ENCODE measurements around the gene AP2A1.

AP2A1 gene

GRCh38 chr19:49773663-49774350 lies 7.0 kb downstream of the AP2A1 start:
- DNase-seq (ENCODE audit: low read depth, low spot score): no peak
- no peak overlapping the region for H3K9ac ChIP-seq (ENCODE audit: insufficient read length, low read depth)
- H3K9me3 ChIP-seq (ENCODE audit: insufficient read depth, low read length): no peaks in the 10 kb centered on the region
- H3K4me1 ChIP-seq (ENCODE audit: insufficient read depth, insufficient read length): peaks cover 13% of the 10 kb centered on the region
- peaks cover 44% of the 10 kb centered on the region for H3K36me3 ChIP-seq (ENCODE audit: insufficient read depth, insufficient read length, low read length)
- TF ChIP-seq SUZ12 (IDR thresholded peaks at IDR 0.05; ENCODE audit: extremely low read depth, insufficient read depth, insufficient read length) (no peak), ZNF274 (IDR thresholded peaks at IDR 0.05; ENCODE audit: low read depth, low read length) (no peak), YY1 (IDR thresholded peaks at IDR 0.05; ENCODE audit: insufficient read depth, insufficient read length) (no peak)
- no peaks in the 10 kb centered on the region for H3K27me3 ChIP-seq (ENCODE audit: insufficient read depth, insufficient read length)
- H3K4me3 ChIP-seq (ENCODE audit: insufficient read length, low read depth): no peak overlapping the region

GRCh38 chr19:49774969-49775368 lies 8.2 kb downstream of the AP2A1 start:
- Histone ChIP-seq H3K4me3 (ENCODE audit: insufficient read length, low read depth) (no peak overlapping the region), H3K9ac (ENCODE audit: insufficient read length, low read depth) (no peak overlapping the region), H3K9me3 (ENCODE audit: insufficient read depth, low read length) (no peaks in the 10 kb centered on the region), H3K4me1 (ENCODE audit: insufficient read depth, insufficient read length) (peaks cover 8% of the 10 kb centered on the region), H3K36me3 (ENCODE audit: insufficient read depth, insufficient read length, low read length) (peaks cover 39% of the 10 kb centered on the region), H3K27me3 (ENCODE audit: insufficient read depth, insufficient read length) (no peaks in the 10 kb centered on the region)
- no peak for TF ChIP-seq SUZ12 (IDR thresholded peaks at IDR 0.05; ENCODE audit: extremely low read depth, insufficient read depth, insufficient read length)
- no peak for TF ChIP-seq ZNF274 (IDR thresholded peaks at IDR 0.05; ENCODE audit: low read depth, low read length)
- no peak for TF ChIP-seq YY1 (IDR thresholded peaks at IDR 0.05; ENCODE audit: insufficient read depth, insufficient read length)
- no peak for DNase-seq (ENCODE audit: low read depth, low spot score)

GRCh38 chr19:49775742-49776370 lies 9.1 kb downstream of the AP2A1 start:
- TF ChIP-seq SUZ12 (IDR thresholded peaks at IDR 0.05; ENCODE audit: extremely low read depth, insufficient read depth, insufficient read length) (no peak), ZNF274 (IDR thresholded peaks at IDR 0.05; ENCODE audit: low read depth, low read length) (no peak), YY1 (IDR thresholded peaks at IDR 0.05; ENCODE audit: insufficient read depth, insufficient read length) (no peak)
- DNase-seq (ENCODE audit: low read depth, low spot score): no peak
- peaks cover 9% of the 10 kb centered on the region for H3K4me1 ChIP-seq (ENCODE audit: insufficient read depth, insufficient read length)

GRCh38 chr19:49776371-49776764 lies 9.6 kb downstream of the AP2A1 start:
- Histone ChIP-seq H3K4me1 (ENCODE audit: insufficient read depth, insufficient read length) (peaks cover 12% of the 10 kb centered on the region), H3K9me3 (ENCODE audit: insufficient read depth, low read length) (no peaks in the 10 kb centered on the region), H3K27me3 (ENCODE audit: insufficient read depth, insufficient read length) (no peaks in the 10 kb centered on the region), H3K36me3 (ENCODE audit: insufficient read depth, insufficient read length, low read length) (peaks cover 48% of the 10 kb centered on the region), H3K9ac (ENCODE audit: insufficient read length, low read depth) (no peak overlapping the region), H3K4me3 (ENCODE audit: insufficient read length, low read depth) (no peak overlapping the region)
- DNase-seq (ENCODE audit: low read depth, low spot score): no peak
- no peak for TF ChIP-seq YY1 (IDR thresholded peaks at IDR 0.05; ENCODE audit: insufficient read depth, insufficient read length)
- no peak for TF ChIP-seq ZNF274 (IDR thresholded peaks at IDR 0.05; ENCODE audit: low read depth, low read length)
- TF ChIP-seq SUZ12 (IDR thresholded peaks at IDR 0.05; ENCODE audit: extremely low read depth, insufficient read depth, insufficient read length): no peak

More at GRCh38 chr19:49775742-49776370, 9.1 kb downstream of the AP2A1 start:
- H3K9me3 ChIP-seq (ENCODE audit: insufficient read depth, low read length): no peaks in the 10 kb centered on the region
- no peak overlapping the region for H3K9ac ChIP-seq (ENCODE audit: insufficient read length, low read depth)
- H3K27me3 ChIP-seq (ENCODE audit: insufficient read depth, insufficient read length): no peaks in the 10 kb centered on the region
- no peak overlapping the region for H3K4me3 ChIP-seq (ENCODE audit: insufficient read length, low read depth)
- H3K36me3 ChIP-seq (ENCODE audit: insufficient read depth, insufficient read length, low read length): peaks cover 42% of the 10 kb centered on the region

- TF ChIP-seq ZNF274 (IDR thresholded peaks at IDR 0.05; ENCODE audit: low read depth, low read length) (no peak), SUZ12 (IDR thresholded peaks at IDR 0.05; ENCODE audit: extremely low read depth, insufficient read depth, insufficient read length) (no peak), YY1 (IDR thresholded peaks at IDR 0.05; ENCODE audit: insufficient read depth, insufficient read length) (no peak)
- Histone ChIP-seq H3K27me3 (ENCODE audit: insufficient read depth, insufficient read length) (no peaks in the 10 kb centered on the region), H3K36me3 (ENCODE audit: insufficient read depth, insufficient read length, low read length) (peaks cover 52% of the 10 kb centered on the region), H3K9ac (ENCODE audit: insufficient read length, low read depth) (no peak overlapping the region), H3K9me3 (ENCODE audit: insufficient read depth, low read length) (no peaks in the 10 kb centered on the region), H3K4me1 (ENCODE audit: insufficient read depth, insufficient read length) (peaks cover 6% of the 10 kb centered on the region), H3K4me3 (ENCODE audit: insufficient read length, low read depth) (no peak overlapping the region)
- no peak for DNase-seq (ENCODE audit: low read depth, low spot score)
These were observed 13.1 kb downstream of the AP2A1 start for GRCh38 chr19:49779731-49780555.

- Histone ChIP-seq H3K4me1 (ENCODE audit: insufficient read depth, insufficient read length) (peaks cover 6% of the 10 kb centered on the region), H3K9ac (ENCODE audit: insufficient read length, low read depth) (no peak overlapping the region), H3K4me3 (ENCODE audit: insufficient read length, low read depth) (no peak overlapping the region), H3K9me3 (ENCODE audit: insufficient read depth, low read length) (no peaks in the 10 kb centered on the region), H3K36me3 (ENCODE audit: insufficient read depth, insufficient read length, low read length) (peaks cover 52% of the 10 kb centered on the region), H3K27me3 (ENCODE audit: insufficient read depth, insufficient read length) (no peaks in the 10 kb centered on the region)
- DNase-seq (ENCODE audit: low read depth, low spot score): no peak
- TF ChIP-seq YY1 (IDR thresholded peaks at IDR 0.05; ENCODE audit: insufficient read depth, insufficient read length): no peak
- TF ChIP-seq SUZ12 (IDR thresholded peaks at IDR 0.05; ENCODE audit: extremely low read depth, insufficient read depth, insufficient read length): no peak
- TF ChIP-seq ZNF274 (IDR thresholded peaks at IDR 0.05; ENCODE audit: low read depth, low read length): no peak
These were observed 14.1 kb downstream of the AP2A1 start for GRCh38 chr19:49780861-49781260.

- Histone ChIP-seq H3K9me3 (ENCODE audit: insufficient read depth, low read length) (no peaks in the 10 kb centered on the region), H3K4me3 (ENCODE audit: insufficient read length, low read depth) (no peak overlapping the region), H3K4me1 (ENCODE audit: insufficient read depth, insufficient read length) (peaks cover 6% of the 10 kb centered on the region), H3K36me3 (ENCODE audit: insufficient read depth, insufficient read length, low read length) (peaks cover 47% of the 10 kb centered on the region), H3K27me3 (ENCODE audit: insufficient read depth, insufficient read length) (no peaks in the 10 kb centered on the region), H3K9ac (ENCODE audit: insufficient read length, low read depth) (no peak overlapping the region)
- no peak for TF ChIP-seq ZNF274 (IDR thresholded peaks at IDR 0.05; ENCODE audit: low read depth, low read length)
- no peak for TF ChIP-seq YY1 (IDR thresholded peaks at IDR 0.05; ENCODE audit: insufficient read depth, insufficient read length)
- no peak for TF ChIP-seq SUZ12 (IDR thresholded peaks at IDR 0.05; ENCODE audit: extremely low read depth, insufficient read depth, insufficient read length)
- no peak for DNase-seq (ENCODE audit: low read depth, low spot score)
These were observed 14.6 kb downstream of the AP2A1 start for GRCh38 chr19:49781394-49781793.
